Measurements from ENCODE around the gene REPS1.
"Not testable (repeated sequence)": the region's sequence is repeated elsewhere in the genome, so short reads cannot be mapped to it uniquely, and the experiment has no call there.

The REPS1 gene

GRCh38 chr6:138987643-138988468 is at the start of gene REPS1:
Gene REPS1 (minus strand): TSS chr6:138988253. CDS start chr6:138987682, 571 bp downstream.
- peak; percentile 85 to 91 for DNase-seq (ENCODE audit: low read depth in 2 of 2)

DNA sequence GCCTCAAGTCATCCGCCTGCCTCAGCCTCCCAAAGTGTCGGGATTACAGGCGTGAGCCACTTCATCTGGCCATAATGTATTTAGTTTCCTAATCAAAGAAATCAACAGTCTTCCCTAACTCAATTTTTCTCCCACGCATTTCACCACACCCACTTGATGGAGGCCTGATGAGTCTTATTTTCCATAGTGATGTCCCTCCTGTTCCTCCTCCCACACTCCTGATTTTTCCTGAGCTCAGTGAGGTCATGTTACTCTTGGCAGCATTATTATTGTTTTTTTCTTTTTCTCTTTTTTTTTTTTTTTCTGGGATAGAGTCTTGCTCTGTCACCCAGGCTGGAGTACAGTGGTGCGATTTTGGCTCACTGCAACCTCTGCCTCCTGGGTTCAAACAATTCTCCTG is 49.4 kb upstream of the REPS1 start:
- DNase-seq (ENCODE audit: low read depth in 2 of 2) = no peak

DNA sequence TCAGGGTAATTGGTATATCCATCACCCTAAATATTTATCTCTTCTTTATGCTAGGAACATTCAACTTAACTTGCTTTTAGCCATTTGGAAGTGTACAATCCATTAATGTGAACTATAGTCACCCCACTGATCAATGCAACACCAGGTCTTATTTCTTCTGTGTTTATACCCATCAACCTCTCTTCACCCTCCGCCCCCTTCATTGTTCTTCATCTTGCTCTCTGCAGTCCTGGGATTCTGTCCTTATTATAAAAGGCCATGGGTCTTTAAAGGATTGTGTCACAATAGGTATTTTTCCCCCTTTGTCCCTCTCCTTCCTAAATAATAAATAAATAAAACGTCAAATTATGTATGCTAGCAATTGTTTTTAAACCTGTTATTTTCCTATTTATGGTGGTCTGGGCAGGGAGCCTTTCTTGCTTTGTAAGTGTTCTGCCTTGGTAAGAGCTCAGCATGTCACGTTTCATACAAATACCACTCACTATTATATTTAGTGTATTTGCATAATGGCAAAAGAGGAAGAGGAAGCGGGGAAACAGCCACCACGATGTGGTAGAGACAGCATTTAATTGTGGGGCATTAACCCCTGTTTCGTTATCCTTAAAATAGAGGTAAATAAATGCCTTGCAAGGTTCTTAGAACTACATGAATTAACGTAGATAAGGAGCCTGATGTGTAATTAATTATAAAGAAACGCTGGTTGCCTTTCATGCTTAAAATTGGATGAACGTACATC is 42.3 kb upstream of the REPS1 start:
- DNase-seq (ENCODE audit: low read depth in 2 of 2) = no peak

DNA sequence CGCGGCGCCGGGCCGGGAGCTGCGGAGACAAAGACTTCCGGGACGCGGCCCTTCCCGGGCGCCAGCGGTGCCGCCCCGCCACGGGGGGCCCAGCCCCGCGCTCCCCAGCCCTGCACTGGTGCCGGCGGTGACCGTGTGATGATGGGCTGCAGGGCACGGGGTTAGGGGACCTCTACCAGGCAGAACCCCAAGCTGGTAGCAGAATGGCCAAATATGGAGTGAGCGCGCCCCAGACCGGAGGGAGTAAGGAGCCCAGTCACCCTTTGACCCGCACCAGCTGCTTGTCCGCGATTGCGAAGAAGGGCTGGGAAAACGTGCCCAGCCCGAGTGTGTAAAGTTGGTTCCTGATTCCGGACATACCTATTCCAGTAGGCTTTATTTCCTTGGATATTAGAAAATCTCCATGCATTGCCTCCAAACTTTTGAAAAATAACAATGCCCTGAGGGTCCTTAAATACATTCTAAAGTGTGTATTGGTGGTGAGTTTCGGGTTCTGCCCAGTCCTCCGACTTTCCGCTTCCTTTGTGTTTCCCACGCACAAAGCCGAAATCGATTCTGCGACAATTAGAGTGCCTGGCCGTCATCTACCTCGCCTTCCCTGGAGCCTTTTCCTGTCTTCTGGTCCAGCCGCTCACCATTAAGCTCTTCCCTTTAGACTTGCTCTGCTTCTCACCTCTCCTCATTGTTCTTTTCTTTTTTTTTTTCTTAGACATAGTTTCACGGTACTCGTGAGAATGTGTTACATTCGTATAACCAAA is 41.6 kb upstream of the REPS1 start:
- peak in 1 of 2 donors; percentile 9 for DNase-seq (ENCODE audit: low read depth in 2 of 2)

- DNase-seq (ENCODE audit: low read depth in 2 of 2) = peak; percentile 75 to 79
These were observed 40.8 kb upstream of the REPS1 start, which contains the start of gene ABRACL for GRCh38 chr6:139028658-139029469. Gene ABRACL (plus strand): TSS chr6:139028745. CDS start chr6:139034161, 5,416 bp downstream.

DNA sequence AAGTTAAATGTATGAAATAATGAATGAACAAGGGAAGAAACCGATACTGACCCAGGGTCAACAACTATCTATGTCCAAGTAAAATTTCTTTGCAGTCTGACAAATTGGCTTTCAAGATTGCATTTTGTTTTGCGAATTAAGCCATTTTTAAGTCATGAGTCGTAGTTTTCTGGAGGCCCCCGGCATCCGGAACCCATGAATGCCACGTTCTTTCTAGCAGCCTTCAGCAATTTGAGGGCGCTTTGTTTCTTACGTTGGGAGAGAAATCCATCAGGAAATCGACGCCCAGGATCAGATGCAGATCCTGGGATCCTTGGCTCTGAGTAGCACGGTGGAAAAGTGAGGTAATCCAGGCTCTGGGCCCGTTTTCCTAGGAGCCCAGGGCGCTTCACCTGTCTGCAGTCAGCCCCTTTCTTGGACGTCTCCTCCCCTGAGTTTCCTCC is 40.2 kb upstream of the REPS1 start:
- no peak for DNase-seq (ENCODE audit: low read depth in 2 of 2)

DNA sequence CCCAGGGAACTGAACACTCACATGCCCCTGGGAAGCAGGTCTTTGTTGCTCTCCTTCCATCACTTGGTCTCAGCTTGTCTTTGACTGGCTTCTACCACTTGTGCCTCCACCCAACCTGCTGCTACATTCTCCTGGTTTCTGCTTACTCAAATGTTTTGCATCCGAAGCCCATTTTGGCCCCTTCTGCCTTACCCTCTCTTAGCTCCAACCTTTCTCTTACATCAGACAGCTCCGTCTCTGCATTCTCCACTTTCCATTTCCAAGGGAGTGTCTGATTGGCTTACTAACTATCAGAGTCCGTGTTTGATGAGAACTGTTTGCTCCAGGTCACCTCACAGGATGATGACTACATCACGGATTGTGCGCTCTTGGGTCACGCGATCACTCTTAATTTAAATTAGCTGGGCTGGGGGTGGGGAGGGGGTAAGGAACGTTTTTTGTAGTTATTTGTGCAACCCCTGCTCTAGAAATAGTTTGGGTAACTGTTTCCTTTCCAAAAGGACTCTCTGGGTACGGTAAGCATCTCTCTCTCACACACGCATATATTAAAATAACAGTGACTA is 39.6 kb upstream of the REPS1 start:
- peak; percentile 25 to 28 for DNase-seq (ENCODE audit: low read depth in 2 of 2)

GRCh38 chr6:139025416-139025815 is 37.4 kb upstream of the REPS1 start:
- DNase-seq (ENCODE audit: low read depth in 2 of 2) = not testable (repeated sequence)

DNA sequence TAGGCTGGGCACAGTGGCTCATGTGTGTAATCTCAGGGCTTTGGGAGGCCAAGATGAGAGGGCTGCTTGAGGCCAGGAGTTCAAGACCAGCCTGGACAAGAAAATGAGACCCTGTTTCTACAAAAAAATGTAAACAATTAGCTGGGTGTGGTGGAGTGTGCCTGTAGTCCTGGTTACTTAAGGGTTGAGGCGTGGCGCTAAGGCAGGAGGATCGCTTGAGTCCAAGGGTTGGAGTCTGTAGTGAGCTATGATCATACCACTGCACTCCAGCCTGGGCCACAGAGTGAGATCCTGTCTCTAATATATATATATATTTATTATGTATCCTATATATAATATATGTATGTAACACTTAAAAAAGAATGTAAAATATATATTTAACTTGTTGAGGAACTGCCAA is 32.6 kb upstream of the REPS1 start:
- no peak for DNase-seq (ENCODE audit: low read depth in 2 of 2)

GRCh38 chr6:139019722-139020121 is 31.7 kb upstream of the REPS1 start:
- no peak for DNase-seq (ENCODE audit: low read depth in 2 of 2)

DNA sequence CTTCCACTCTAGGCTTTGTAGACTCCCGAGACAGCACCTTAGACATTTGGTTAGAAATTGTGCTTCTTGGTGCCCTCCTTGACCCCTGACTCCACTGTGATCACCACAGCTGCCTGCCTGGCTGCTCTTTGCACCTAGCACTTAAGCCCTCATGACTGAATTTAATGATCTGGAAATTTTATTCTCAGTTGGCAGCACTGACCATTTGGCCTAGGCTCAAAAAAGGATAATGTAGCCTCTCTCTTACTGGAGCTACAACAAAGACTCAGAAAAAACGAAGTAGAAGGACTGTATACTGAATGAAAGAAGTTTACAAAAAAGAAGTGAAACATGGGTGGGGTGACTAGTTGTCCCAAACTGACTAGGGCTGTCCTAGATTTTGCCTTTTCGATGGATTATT is 29.2 kb upstream of the REPS1 start:
- DNase-seq (ENCODE audit: low read depth in 2 of 2) = no peak

DNA sequence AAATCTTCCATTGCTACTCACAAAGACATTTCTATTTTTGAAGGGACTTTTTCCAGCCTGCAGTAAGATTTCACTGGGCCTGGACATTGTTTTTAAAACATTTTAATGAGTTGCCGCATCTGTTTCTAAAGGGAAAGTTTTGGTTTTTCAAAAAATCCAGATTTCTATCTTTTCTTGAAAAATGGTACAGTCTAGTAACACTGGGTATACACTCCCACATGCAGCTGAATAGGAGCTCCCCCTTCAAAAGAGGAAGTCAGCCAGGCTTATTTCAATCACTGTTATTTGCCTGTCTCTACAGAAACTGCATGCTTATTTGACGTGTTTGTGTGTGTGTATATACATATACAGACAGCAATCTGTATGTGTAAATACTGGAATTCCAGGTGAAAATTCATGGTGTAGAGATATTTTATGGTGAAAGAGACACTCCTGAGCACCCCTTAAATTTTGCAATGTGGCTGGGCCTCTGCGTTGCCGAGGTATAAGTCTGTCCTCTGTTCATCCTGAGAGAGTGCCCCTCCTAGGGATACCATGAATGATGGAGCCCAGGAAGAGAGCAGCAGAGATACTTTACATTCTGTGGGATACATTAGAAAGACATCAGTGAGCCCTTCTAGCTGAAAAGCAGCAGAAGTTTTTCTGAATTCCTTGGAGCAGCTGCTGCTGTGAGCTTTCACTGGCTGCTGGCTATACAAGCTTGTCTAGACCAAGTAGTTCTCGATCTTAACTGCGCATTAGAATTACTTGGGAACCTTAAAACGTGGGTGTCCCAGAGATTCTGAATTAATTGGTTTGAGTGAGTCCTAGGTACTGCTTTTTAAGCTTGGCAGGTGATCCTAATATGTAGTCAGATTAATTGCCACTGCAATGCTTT is 28.5 kb upstream of the REPS1 start:
- DNase-seq (ENCODE audit: low read depth in 2 of 2) = no peak

- no peak for DNase-seq (ENCODE audit: low read depth in 2 of 2)
These were observed 26.9 kb upstream of the REPS1 start for GRCh38 chr6:139014945-139015344.

GRCh38 chr6:139013185-139013800 is 25.2 kb upstream of the REPS1 start:
- no peak for DNase-seq (ENCODE audit: low read depth in 2 of 2)

DNA sequence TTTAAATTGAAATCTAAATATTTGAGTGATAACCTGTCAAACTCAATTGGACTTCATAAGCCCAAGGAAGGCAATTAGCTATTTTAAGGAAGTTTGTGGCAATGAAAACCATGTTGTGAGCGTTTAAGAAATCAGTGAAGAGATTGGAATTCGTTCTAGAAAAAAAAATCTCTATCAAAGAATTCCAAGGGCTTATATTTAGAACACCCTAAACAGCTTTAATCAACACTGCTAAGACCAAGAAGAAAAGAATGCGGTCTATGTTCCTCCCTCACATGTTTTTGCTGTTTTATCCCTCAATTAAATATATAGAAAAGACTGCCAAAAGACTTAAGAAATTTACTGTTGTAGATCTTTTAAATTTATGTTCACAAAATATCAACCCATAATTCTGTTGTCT is 23.9 kb upstream of the REPS1 start:
- no peak for DNase-seq (ENCODE audit: low read depth in 2 of 2)

DNA sequence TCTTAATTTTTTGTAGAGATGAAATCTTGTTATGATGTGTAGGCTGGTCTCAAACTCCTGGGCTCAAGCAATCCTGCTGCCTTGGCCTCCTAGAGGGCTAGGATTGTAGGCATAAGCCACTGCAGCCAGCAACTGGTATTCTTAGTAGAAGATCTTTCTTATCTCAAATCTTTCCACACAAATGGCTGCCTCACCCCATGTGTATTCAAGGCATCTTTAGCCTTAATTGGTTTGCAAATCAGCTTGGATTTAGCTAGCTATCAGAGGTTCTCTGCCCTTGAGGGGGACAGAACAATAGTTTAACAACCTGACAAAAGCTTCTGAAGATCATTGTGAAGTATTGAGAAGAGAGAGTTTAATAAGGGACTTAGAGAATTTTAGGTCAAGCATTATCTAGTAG is 22.6 kb upstream of the REPS1 start:
- no peak for DNase-seq (ENCODE audit: low read depth in 2 of 2)

DNA sequence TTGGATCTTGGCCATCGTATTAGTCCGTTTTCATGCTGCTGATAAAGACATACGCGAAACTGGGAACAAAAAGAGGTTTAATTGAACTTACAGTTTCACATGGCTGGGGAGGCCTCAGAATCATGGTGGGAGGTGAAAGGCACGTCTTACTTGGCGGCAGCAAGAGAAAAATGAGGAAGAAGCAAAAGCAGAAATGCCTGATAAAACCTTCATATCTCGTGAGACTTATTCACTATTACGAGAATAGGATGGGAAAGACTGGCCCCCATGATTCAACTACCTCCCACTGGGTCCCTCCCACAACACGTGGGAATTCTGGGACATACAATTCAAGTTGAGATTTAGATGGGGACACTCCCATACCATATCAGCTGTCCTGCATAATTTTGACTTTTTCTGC is 20.1 kb upstream of the REPS1 start:
- no peak for DNase-seq (ENCODE audit: low read depth in 2 of 2)

GRCh38 chr6:139007428-139007827 is 19.4 kb upstream of the REPS1 start:
- DNase-seq (ENCODE audit: low read depth in 2 of 2) = no peak

GRCh38 chr6:139006477-139006876 is 18.4 kb upstream of the REPS1 start:
- no peak for DNase-seq (ENCODE audit: low read depth in 2 of 2)

GRCh38 chr6:139003751-139004150 is 15.7 kb upstream of the REPS1 start:
- no peak for DNase-seq (ENCODE audit: low read depth in 2 of 2)
